Measurements from ENCODE around the gene LARP4B. TPM values are rescaled to one million over a fixed set of nuclear protein-coding genes. Genes with fewer than 3 reads are reported as not detected.

Gene LARP4B
- total and polyA plus RNA-seq, 2 donors (not counting 3 experiments of a cell fraction or from before 2014, with no cell fraction given) = 27.4 to 101 TPM

GRCh38 chr10:760622-761021 is 170.9 kb downstream of the LARP4B start:
- no peak overlapping the region for H3K4me3 ChIP-seq (replicated peaks in 1 of 3; ENCODE audit: insufficient read depth in 1 of 3, low read depth in 1 of 3, low read length in 3 of 3)
- H3K27me3 ChIP-seq (ENCODE audit: control insufficient read depth in 2 of 2, insufficient read depth in 2 of 2, low read length in 2 of 2) = peaks cover 0 to 14% of the 10 kb centered on the region in 2 experiments
- DNase-seq (ENCODE audit: low read depth, low spot score) (no peak), FAIRE-seq (no peak)
- no peaks in the 10 kb centered on the region for H3K79me2 ChIP-seq (ENCODE audit: control insufficient read depth, insufficient read depth, low read length)
- H3K9me3 ChIP-seq (replicated peaks; ENCODE audit: control insufficient read depth, insufficient read depth, low read length) = no peaks in the 10 kb centered on the region
- TF ChIP-seq POLR2A (IDR thresholded peaks at IDR 0.05; ENCODE audit: low read depth, low read length) (no peak), CTCF (IDR thresholded peaks at IDR 0.05; ENCODE audit: extremely low read depth in 1 of 2, insufficient read depth in 1 of 2, low read depth in 1 of 2, low read length in 2 of 2) (no peak), EZH2 (IDR thresholded peaks at IDR 0.05; ENCODE audit: borderline replicate concordance, low read depth, low read length, severe bottlenecking) (no peak), JUN (IDR thresholded peaks at IDR 0.05; ENCODE audit: borderline replicate concordance, insufficient read depth, insufficient read length, low read depth) (no peak), MYC (IDR thresholded peaks at IDR 0.05; ENCODE audit: low read depth, low read length) (no peak), FOS (IDR thresholded peaks at IDR 0.05; ENCODE audit: borderline replicate concordance, insufficient read depth, low read length) (no peak), GATA2 (IDR thresholded peaks at IDR 0.05; ENCODE audit: insufficient read depth, insufficient read length, low read depth, low read length) (no peak), MAX (IDR thresholded peaks at IDR 0.05; ENCODE audit: insufficient read depth, insufficient read length) (no peak), POLR2AphosphoS5 (IDR thresholded peaks at IDR 0.05; ENCODE audit: insufficient read depth, low read depth, low read length) (no peak)
- H3K9me1 ChIP-seq (replicated peaks; ENCODE audit: control insufficient read depth, extremely low read depth, insufficient read depth, low read length) = no peaks in the 10 kb centered on the region
- H3K4me2 ChIP-seq (ENCODE audit: insufficient read depth, low read length) = no peak overlapping the region
- H3K9ac ChIP-seq (replicated peaks; ENCODE audit: extremely low read depth, insufficient read depth, low read length) = no peak overlapping the region
- H3K4me1 ChIP-seq (ENCODE audit: control insufficient read depth, extremely low read depth, insufficient read depth, low read length) = no peaks in the 10 kb centered on the region
- dilution Hi-C loops (cut with MboI; ENCODE audit: extremely low pct_ligation_motif_present, low sequenced_read_pairs) (no loop called here), intact Hi-C loops (cut with micrococcal nuclease) (no loop called here)
- CTCF ChIA-PET = no interaction called here
- H4K20me1 ChIP-seq (replicated peaks; ENCODE audit: control insufficient read depth, extremely low read depth, insufficient read depth, low read length) = no peaks in the 10 kb centered on the region
- no peak overlapping the region for H3K27ac ChIP-seq (ENCODE audit: insufficient read depth, low read depth, low read length)
- no TSS peak for BruUV-seq (replicated peaks)
- no peaks in the 10 kb centered on the region for H3K36me3 ChIP-seq (ENCODE audit: control insufficient read depth in 2 of 2, extremely low read depth in 1 of 2, insufficient read depth in 2 of 2, low read length in 2 of 2)
- H2AFZ ChIP-seq (ENCODE audit: low read depth, low read length) = no peak overlapping the region
- POLR2A ChIA-PET = no interaction called here

Data from endothelial cell of umbilical vein (primary cell).